ENCODE data around the gene HOXC13.

The HOXC13 gene

DNA sequence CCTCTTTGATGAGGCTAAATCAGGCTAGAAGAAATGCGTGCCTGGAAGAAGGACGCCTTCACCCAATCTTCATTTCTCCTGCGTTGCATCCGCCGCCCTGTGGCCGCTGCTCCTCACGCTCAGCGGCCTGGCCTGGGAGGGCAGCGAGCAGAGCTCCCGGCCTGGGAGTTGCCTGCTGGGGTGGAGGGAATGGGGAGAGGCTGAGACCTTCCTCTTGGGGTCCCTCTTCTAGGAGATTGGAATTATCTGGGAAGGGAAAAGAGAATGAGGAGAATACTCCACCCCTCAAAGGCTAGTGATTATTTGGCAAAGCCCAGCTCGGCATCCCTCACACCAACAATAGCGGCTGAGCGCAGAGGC, 13.7 kb downstream of the HOXC13 start:
- TF ChIP-seq TAF1 (IDR thresholded peaks at IDR 0.05; ENCODE audit: borderline replicate concordance, insufficient read depth, low read length) (no peak), FOXP2 (optimal IDR thresholded peaks at IDR 0.05; ENCODE audit: borderline replicate concordance, extremely low read depth, extremely low read length, insufficient read depth) (no peak), REST (IDR thresholded peaks at IDR 0.05; ENCODE audit: insufficient read depth in 1 of 2, low read depth in 2 of 2, low read length in 2 of 2) (no peak), POLR2AphosphoS5 (IDR thresholded peaks at IDR 0.05; ENCODE audit: low read depth, low read length) (no peak), SIN3A (IDR thresholded peaks at IDR 0.05; ENCODE audit: borderline replicate concordance, insufficient read depth, low read length) (no peak)

GRCh38 chr12:53952871-53953734, 14.5 kb downstream of the HOXC13 start:
- TF ChIP-seq REST (IDR thresholded peaks at IDR 0.05; ENCODE audit: insufficient read depth in 1 of 2, low read depth in 2 of 2, low read length in 2 of 2): no peak
- TF ChIP-seq POLR2AphosphoS5 (IDR thresholded peaks at IDR 0.05; ENCODE audit: low read depth, low read length): no peak

DNA sequence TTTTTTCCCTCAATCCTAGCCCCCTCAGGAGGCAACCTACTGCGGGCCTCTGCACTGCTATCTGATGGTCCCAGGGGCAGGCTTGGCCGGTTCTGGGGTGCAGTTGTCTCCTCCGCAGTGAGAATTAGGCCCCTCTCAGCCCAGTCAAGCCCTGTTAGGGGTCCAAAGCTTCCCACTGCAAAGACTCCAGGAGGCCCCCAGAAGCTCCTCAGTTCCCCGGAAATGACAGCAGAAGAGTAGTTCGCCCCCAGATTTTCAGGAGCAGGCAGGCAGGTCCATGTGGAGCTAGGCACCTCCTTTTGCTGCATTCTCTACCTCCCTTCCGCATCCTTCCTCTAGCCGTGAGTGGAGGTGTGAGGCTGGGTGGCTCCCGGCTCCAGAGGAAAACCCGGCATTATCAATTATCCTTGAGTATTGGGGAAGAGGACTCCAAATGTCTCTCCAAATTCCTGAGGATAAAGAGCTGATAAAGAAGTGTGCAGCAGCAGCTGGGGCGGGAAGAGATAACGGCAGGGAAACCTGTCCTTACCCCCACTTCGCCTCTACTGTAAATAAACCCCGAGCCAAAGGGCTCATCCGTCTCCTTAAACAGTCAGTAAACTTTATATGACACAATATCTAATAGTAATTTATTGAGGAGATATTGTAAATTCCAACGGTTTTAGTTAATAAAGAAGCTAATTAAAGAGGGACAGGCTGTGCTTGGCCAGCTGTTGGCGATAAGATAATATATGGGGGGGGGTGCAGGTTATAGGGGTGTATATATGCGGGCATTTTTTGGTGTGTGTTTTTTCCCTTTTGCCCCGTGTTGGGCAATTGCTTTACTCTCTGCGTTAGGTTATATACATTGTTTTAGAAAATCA, 15.4 kb downstream of the HOXC13 start:
- no peak for TF ChIP-seq FOXP2 (optimal IDR thresholded peaks at IDR 0.05; ENCODE audit: borderline replicate concordance, extremely low read depth, extremely low read length, insufficient read depth)
- no peak for TF ChIP-seq POLR2AphosphoS5 (IDR thresholded peaks at IDR 0.05; ENCODE audit: low read depth, low read length)
- TF ChIP-seq SIN3A (IDR thresholded peaks at IDR 0.05; ENCODE audit: borderline replicate concordance, insufficient read depth, low read length): no peak
- no peak for TF ChIP-seq REST (IDR thresholded peaks at IDR 0.05; ENCODE audit: insufficient read depth in 1 of 2, low read depth in 2 of 2, low read length in 2 of 2)
- TF ChIP-seq TAF1 (IDR thresholded peaks at IDR 0.05; ENCODE audit: borderline replicate concordance, insufficient read depth, low read length): no peak

GRCh38 chr12:53954694-53955035, 16.0 kb downstream of the HOXC13 start, which contains the start of gene HOXC12:
HOXC12 (plus strand) TSS chr12:53954903; CDS start chr12:53954930, 27 bp downstream.
- TF ChIP-seq POLR2AphosphoS5 (IDR thresholded peaks at IDR 0.05; ENCODE audit: low read depth, low read length): no peak
- no peak for TF ChIP-seq TAF1 (IDR thresholded peaks at IDR 0.05; ENCODE audit: borderline replicate concordance, insufficient read depth, low read length)
- TF ChIP-seq SIN3A (IDR thresholded peaks at IDR 0.05; ENCODE audit: borderline replicate concordance, insufficient read depth, low read length): no peak

GRCh38 chr12:53955036-53955775, 16.6 kb downstream of the HOXC13 start:
- TF ChIP-seq SIN3A (IDR thresholded peaks at IDR 0.05; ENCODE audit: borderline replicate concordance, insufficient read depth, low read length): no peak
- no peak for TF ChIP-seq TAF1 (IDR thresholded peaks at IDR 0.05; ENCODE audit: borderline replicate concordance, insufficient read depth, low read length)
- no peak for TF ChIP-seq REST (IDR thresholded peaks at IDR 0.05; ENCODE audit: insufficient read depth in 1 of 2, low read depth in 2 of 2, low read length in 2 of 2)

Data from PFSK-1 (cell line).